ENCODE results near the gene SEC16A. TPM values are rescaled to one million over a fixed set of nuclear protein-coding genes. Genes with fewer than 3 reads are reported as not detected.

Gene SEC16A
- total RNA-seq, 1 donor = 39.4 TPM

- TF ChIP-seq CTCF (IDR thresholded peaks at IDR 0.05; ENCODE audit: insufficient read depth, low read length) = peak; percentile 57
- DNase-seq (ENCODE audit: low read depth) = peak; percentile 64
- peak within 1 kb of the TSS; percentile 79 for H3K4me3 ChIP-seq (ENCODE audit: low read depth, low read length)
These were observed 43.1 kb downstream of the SEC16A start, which contains the start of gene INPP5E for GRCh38 chr9:136439481-136440408. INPP5E (minus strand) TSS chr9:136439845; CDS start chr9:136439419, 426 bp downstream.

GRCh38 chr9:136438548-136439480 lies 44.0 kb downstream of the SEC16A start:
- peak; percentile 15 for DNase-seq (ENCODE audit: low read depth)
- no peak for TF ChIP-seq CTCF (IDR thresholded peaks at IDR 0.05; ENCODE audit: insufficient read depth, low read length)
- peak overlapping the region; percentile 79 for H3K4me3 ChIP-seq (ENCODE audit: low read depth, low read length)

GRCh38 chr9:136437839-136438547 lies 44.8 kb downstream of the SEC16A start:
- DNase-seq (ENCODE audit: low read depth) = peak; percentile 24
- no peak for TF ChIP-seq CTCF (IDR thresholded peaks at IDR 0.05; ENCODE audit: insufficient read depth, low read length)
- H3K4me3 ChIP-seq (ENCODE audit: low read depth, low read length) = peak overlapping the region; percentile 79

GRCh38 chr9:136437430-136437829 lies 45.4 kb downstream of the SEC16A start:
- DNase-seq (ENCODE audit: low read depth) = peak; percentile 78
- TF ChIP-seq CTCF (IDR thresholded peaks at IDR 0.05; ENCODE audit: insufficient read depth, low read length) = no peak
- H3K4me3 ChIP-seq (ENCODE audit: low read depth, low read length) = peak overlapping the region; percentile 79

GRCh38 chr9:136436055-136436634 lies 46.7 kb downstream of the SEC16A start:
- DNase-seq (ENCODE audit: low read depth) = no peak
- TF ChIP-seq CTCF (IDR thresholded peaks at IDR 0.05; ENCODE audit: insufficient read depth, low read length) = no peak
- no peak overlapping the region for H3K4me3 ChIP-seq (ENCODE audit: low read depth, low read length)
